Activated CD8-positive, alpha-beta memory T cell treated with anti-CD3 and anti-CD28 coated beads for 48 hours (primary cell): ENCODE measurements around the gene TRMT112.
"Not testable (repeated sequence)": the region's sequence is repeated elsewhere in the genome, so short reads cannot be mapped to it uniquely, and the experiment has no call there.

Experiments used
- DNase-seq, 3 experiments: peaks; one replicate each; pipeline ENCODE4 v3.0.0-alpha.2; 2020; ENCODE audit warnings: low read depth in 2 of 3, low spot score in 2 of 3

TRMT112 gene

DNA sequence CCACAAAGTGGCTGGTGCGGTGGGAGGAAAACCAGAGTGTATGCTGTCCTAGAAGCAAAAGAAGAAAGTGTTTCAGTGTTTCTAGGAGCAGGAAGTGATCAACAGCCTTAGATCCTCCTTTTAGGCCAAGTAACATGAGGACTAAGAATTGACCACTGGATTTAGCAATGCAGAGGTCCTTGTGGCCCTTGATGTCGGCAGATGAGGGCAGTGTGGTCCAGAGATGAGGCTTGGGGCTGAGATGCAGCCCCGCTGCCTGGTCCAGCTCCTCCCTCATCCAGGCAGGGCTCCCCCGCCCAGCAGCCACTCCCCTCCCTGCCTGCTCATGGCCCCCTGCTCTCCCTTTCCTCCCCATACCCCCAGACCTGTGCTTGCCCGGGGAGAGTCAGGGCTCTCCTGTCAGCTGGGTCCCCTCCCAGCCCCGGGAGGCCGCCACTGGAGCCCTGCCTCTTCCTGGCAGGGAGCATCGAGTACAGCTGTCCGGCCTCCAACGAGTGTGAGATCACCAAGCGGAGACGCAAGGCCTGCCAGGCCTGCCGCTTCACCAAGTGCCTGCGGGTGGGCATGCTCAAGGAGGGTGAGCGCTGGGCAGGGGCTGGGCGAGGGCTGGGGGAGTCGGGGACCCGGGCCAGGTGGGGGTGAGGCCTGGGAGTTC is 3.7 kb downstream of the TRMT112 start:
- DNase-seq = no peak

- no peak for DNase-seq
These were observed 4.4 kb downstream of the TRMT112 start for GRCh38 chr11:64312947-64313346.

- not testable (repeated sequence) for DNase-seq
These were observed 9.6 kb downstream of the TRMT112 start for GRCh38 chr11:64307795-64308194.

DNA sequence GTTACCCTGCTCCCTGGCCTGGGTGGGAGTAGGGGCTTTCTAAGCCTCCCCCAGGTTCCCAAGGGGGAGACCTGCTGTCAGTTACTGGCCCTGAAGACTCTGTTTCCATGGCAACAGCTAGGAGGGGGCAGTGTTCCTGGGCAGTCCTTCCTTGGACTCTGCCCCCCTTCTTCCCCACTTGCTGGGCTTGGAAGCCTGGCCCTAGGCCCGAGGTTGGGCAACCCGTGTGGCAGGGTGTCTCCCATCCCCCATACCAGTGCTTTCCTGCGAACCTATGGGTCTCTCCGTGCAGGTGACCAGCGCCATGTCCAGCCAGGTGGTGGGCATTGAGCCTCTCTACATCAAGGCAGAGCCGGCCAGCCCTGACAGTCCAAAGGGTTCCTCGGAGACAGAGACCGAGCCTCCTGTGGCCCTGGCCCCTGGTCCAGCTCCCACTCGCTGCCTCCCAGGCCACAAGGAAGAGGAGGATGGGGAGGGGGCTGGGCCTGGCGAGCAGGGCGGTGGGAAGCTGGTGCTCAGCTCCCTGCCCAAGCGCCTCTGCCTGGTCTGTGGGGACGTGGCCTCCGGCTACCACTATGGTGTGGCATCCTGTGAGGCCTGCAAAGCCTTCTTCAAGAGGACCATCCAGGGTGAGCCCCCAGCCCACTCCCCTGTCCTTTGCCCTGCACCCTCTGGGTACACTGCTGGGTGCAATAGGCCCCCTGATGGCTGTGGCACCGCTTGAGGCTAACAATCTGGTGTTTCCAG is 10.3 kb downstream of the TRMT112 start:
- no peak for DNase-seq

DNA sequence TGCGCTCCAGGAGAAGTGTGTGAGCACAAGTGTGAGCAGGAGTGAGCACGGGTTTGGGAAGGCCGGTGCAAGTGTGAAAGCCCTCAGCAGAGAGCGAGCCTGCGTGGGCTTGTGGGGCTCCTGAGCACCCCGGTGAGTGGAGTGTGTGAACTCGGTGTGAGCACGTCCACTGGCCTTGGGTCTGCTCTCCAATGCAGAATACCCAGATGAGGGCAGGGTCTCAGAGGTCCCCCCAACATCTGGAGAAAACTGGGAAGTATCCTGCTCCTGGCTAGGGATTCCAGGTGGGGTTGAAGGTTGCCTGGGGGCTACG is 10.8 kb downstream of the TRMT112 start:
- DNase-seq = no peak

- DNase-seq = peak in 2 of 3 experiments; percentile 40 to 41
These were observed 11.4 kb downstream of the TRMT112 start for GRCh38 chr11:64305691-64306562.

DNA sequence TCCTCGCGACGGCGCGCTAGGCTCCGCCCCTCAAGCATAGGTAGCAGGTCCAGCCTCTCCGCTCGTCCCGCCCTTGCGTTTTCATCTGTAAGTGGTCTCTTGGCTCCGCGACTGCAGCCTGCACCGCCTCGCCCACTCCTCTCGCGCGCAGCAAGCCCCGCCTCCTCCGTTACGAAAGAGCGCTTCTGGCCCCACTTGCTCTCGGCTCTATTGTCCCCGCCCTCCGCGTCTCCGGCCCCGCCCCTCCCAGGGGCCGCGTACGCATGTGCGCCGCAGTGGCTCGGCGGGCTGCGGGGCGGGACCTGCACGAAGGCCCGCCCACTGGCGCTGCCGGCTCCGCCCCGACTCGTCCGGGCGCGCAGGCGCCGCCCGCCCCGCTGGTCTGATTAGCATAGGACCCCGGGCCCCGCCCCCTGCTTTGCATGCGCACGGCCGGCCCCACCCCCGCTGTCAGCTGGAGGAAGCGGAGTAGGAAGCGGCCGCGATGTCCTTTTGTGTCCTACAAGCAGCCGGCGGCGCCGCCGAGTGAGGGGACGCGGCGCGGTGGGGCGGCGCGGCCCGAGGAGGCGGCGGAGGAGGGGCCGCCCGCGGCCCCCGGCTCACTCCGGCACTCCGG is 12.2 kb downstream of the TRMT112 start, which contains the start of gene ESRRA:
TSS of gene ESRRA (plus strand) at position 450 of the 616 bp plus-strand sequence. CDS start 1,656 bp downstream, outside the sequence.
- DNase-seq = peak; percentile 98 to 100 (median 99)

GRCh38 chr11:64304316-64305072 is 12.9 kb downstream of the TRMT112 start:
- DNase-seq = peak; percentile 84 to 98 (median 97)

- DNase-seq = no peak
These were observed 13.4 kb downstream of the TRMT112 start for GRCh38 chr11:64304032-64304315.

GRCh38 chr11:64303109-64304031 is 14.0 kb downstream of the TRMT112 start:
- DNase-seq = no peak

DNA sequence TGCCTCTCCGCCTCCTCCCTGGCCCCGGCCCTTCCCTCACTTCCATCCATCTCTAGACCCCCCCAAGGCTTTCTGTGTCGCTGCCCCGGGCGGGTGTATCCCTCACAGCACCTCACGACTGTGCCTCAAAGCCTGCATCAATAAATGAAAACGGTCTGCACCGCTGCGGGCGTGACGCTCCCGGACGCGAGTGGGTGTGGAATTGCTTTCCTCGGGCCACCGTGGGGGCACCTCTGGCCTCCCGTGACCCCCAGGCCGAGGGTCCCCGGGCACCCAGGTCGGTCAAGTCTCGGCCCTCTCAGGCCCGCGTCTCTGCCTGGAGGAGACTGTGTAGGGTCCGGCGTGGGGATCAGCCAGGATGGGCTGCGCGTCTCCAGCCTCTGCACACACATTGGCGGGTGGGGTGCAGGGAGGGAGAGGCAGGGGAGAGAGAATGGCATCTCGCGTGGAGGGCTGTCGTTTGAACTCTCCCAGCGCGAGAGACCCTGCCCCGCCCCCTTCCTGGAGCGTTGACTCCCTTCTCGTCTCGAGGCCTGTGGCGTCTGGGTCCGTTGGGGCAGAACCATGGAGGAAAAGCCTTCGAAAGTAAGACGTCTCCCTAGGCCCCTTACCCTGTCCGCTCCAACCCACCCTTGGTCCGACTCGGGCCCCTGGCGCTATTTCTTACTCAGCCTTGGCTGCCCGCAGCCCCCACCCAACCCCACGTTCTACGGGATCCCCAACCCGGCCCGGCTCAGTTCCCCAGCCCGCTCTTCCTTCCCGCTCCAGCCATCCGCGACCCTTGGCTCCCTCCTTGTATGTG is 17.3 kb downstream of the TRMT112 start, which contains the start of gene CATSPERZ:
TSS of gene CATSPERZ (plus strand) at position 512 of the 802 bp plus-strand sequence. CDS start at position 565, 53 bp downstream.
- DNase-seq = no peak

DNA sequence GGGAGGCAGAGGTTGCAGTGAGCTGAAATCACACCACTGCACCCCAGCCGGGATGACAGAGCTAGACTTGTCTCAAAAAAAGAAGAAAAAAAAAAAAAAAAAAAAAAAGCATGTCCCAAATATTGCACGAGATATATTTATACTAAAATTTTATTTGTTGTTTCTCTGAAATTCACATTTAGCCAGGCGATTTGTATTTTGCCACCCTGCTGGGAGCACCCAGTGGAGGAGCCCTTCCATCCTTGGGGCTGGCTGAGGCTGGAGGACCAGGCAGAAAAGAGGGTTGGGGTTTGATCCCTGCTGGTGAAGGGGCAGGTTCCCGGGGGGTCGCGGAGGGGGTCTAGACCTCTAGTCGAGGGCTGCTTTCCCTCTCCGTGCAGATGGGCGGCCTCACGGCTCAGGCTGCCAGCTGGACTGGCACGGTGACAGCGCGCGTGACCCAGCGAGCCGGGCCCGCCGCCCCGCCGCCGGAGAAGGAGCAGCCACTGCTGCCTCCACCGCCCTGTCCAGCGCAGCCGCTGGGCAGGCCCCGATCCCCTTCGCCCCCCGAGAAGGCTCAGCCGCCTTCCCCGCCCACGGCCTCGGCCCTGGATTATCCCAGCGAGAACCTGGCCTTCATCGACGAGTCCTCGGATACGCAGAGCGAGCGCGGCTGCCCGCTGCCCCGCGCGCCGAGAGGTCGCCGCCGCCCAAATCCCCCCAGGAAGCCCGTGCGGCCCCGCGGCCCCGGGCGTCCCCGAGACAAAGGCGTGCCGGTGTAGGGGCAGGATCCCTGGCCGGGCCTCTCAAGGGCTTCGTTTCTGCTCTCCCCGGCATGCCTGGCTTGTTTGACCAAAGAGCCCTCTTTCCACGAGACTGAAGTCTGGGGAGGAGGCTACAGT is 18.2 kb downstream of the TRMT112 start:
- no peak for DNase-seq

- DNase-seq = no peak
These were observed 19.5 kb downstream of the TRMT112 start for GRCh38 chr11:64297699-64298358.

GRCh38 chr11:64296830-64297698 is 20.3 kb downstream of the TRMT112 start:
- DNase-seq = no peak

DNA sequence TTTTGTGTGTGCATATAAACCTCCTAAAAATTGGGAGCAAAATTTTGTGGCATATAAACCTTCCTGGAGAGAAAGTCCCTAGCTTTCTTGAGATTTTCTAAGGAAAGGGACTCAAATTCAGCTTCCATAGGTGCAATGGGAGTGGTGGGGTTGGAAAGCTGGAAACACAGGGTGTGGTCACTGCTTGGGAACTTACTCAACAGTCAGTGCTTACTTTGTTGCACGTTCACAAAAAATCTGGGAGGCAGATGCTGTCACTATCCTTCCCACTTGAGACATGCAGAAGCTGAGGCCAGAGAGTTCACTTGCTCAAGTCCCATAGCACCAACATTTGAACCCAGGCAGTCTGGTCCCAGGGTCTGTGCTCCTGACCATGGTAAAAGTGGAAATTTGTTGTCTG is 21.1 kb downstream of the TRMT112 start:
- no peak for DNase-seq

DNA sequence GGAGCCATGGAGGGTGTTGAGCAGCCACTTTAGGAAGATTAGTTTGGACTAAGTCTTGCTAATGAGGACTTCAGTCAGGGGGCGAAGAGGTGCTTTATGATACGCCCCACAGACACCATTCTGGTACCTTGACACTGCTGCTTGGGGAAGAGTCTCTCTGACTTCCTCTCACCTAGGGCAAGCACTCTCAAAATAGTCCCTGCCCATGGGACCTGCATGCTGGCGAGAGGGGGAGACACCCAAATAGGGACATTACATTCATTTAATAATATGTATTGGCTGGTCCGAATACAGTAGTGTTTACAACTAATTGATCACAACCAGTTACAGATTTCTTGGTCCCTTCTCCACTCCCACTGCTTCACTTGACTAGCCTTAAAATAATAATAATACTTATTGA is 21.6 kb downstream of the TRMT112 start:
- no peak for DNase-seq
